Colon (tissue), 2 donors: ENCODE data around the gene MCM9.

Experiments used
- FAIRE-seq: peaks from 2 replicates; lab custom pipeline; 2012; peaks lifted over from hg19 to GRCh38; lab: Jason Lieb, UNC
- donor health status: control.
- donor health status: control.

MCM9 gene

DNA sequence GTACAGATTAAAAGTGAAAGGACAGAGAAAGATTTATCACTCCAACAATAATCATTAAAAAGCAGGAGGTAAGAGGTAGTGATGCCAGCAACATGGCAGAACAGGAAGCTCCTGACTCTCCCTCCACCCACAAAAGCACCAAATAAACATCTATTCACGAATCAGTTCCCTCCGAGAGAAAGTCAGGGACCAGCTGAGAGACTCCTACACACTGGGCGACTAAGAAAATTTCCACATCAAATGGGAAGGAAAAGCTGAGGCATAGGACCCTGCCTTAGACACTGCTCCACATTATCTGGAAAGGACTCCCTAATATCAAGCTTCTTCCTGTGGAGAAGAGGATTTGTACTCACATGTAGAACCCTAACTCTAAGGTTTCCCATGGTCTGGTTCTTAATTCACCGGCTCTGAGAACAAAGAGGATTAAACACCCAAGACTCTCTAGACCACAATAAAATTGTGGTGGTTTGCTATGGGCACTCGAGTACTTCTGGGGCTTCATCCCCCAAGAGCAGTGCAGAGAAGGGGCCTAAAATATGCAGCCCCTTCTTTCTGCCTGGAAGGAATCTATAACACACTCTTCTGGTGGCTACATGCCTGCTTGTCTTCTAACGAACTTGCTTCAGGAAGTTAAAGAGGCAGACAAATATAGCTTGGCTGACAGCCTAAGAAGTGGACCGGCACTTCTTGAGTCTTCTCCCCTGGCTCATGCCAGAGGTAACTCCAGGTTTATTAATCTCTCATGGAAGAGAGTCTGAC, 70.4 kb downstream of the MCM9 start:
- FAIRE-seq, result no peak

DNA sequence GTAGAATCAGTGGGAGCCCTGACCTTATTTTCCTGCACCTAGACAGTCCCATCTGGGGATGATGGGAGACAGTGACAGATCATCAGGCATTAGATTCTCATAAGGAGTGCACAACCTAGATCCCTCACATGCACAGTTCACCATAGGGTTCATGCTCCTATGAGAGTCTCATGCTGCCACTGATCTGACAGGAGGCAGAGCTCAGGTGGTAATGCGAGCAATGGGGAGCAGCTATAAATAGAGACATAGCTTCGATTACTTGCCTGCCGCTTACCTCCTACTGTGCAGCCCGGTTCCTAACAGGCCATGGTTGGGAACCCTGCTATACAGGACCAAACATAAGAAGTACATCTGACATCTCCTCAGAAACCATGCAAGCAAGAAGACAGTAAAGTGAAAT, 72.5 kb downstream of the MCM9 start:
- FAIRE-seq, result no peak

DNA sequence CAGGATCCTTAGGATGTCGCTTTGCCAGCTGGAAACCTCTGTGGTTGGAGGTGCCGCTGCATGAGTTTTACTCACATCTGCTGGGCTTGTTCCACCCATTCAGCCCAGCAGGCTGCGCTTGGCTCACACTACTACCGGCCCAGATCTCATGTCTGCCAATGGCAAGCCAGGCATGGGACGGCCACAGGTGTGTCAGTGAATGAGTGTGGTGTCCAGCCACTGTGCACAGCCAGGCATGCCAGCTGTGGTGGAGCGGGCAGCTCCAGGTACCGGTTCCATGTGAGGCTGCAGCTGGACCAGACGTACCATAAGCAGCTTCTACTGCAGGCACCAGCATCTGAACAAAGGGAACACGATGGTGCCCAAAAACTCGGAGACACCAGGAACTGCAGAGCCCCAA, 74.1 kb downstream of the MCM9 start:
- FAIRE-seq, result no peak

DNA sequence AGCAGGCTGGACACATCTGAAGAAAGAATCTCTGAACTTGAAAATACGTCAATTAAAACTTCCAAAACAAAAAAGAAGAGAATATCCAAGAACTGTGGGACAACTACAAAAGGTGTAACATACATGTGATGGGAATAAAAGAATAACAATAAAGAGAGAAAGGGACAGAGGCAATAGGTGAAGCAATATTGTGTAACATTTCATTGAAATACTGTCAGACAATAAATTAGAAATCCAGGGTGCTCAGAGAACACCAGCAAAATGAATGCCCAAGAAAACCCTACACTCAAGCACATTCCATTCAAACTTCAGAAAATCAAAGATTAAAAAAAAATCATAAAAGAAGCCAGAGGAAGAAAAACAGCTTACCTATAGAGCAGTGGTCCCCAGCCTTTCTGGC, 74.6 kb downstream of the MCM9 start:
- FAIRE-seq, result no peak

GRCh38 chr6:118859517-118860064, 75.4 kb downstream of the MCM9 start:
- no peak for FAIRE-seq

GRCh38 chr6:118856301-118856700, 78.7 kb downstream of the MCM9 start:
- no peak for FAIRE-seq

DNA sequence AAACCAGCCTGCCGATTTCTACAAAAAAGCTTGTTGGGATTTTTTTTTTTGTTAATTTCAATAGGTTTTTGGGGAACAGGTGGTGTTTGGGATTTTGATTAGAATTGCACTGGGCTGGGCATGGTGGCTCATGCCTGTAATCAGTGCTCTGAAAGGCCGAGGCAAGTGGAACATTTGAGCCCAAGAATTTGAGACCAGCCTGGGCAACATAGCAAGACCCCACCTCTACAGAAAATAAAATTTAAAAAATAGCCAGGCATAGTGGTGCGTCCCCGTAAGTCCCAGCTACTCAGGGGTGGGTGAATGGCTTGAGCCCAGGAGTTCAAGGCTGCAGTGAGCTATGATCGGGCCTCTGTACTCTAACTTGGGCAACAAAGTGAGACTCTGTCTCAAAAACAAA, 81.6 kb downstream of the MCM9 start:
- FAIRE-seq, result no peak

DNA sequence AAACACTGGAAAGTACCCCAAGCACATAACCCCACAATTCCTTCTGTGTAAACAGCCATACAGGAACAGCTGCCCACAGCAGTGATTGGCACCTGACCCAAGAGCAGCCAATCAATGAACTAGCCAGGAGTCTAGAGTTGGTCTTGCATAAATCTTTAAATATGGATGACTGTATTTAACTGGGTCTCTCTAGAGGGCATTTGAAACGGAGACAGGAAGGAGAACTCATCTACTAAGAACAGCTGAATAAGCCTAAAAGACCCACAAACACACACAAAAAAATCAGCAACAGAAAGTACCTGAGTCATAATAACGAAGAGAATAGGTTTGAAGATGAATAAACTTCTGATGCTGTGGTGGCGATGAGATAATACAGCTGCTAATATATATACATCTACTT, 90.0 kb downstream of the MCM9 start:
- FAIRE-seq, result no peak

- no peak for FAIRE-seq
Observed at GRCh38 chr6:118843685-118844390, 91.1 kb downstream of the MCM9 start.

DNA sequence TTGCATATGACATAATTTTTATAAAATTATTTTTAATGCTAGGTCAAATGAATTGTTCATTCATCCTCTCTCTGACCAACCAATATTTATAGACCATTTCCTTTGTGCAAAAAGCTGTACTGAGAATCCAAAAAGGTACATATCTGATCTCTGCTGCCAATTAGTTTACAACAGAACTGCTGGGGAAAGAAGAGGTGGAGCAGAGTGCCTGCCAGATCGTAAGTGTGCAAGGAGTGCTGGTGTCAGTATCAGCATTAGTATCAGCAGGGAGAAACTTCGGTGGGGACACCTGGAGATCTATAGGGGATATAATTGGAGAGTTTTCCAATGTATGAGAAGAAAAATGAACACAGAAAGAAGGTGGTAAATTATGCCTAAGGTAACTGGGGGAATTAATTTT, 104.3 kb downstream of the MCM9 start:
- no peak for FAIRE-seq

DNA sequence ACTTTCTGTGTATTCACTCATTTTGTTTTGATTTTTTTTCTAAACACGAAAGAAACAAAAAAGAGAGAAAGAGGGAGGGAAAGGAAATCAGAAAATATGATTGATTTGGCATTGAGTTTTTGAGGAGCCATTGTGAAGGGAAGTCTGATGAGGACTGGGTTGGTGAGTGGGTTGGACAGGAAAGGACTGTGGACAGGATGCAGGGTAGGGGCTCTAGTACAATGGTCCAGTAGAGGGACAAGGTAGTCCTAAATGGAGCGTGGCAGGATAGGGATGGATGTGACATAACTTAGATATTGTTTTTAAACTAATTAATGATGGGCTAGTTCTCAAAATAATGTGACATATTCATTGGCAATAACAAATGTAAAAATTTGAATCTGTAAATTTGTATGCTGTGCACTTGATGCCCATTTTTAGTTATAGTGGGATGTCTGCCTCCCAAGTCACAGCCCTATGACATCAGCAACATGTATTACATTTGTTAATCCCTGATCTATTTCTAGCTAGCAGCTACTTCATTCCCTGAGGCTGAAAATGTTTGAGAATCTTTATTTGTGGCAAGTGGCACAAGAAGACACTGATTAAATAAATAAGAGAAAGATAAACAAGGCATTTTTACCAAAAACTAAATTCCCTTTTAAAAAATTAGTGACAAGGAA, 105.0 kb downstream of the MCM9 start:
- FAIRE-seq, result no peak

DNA sequence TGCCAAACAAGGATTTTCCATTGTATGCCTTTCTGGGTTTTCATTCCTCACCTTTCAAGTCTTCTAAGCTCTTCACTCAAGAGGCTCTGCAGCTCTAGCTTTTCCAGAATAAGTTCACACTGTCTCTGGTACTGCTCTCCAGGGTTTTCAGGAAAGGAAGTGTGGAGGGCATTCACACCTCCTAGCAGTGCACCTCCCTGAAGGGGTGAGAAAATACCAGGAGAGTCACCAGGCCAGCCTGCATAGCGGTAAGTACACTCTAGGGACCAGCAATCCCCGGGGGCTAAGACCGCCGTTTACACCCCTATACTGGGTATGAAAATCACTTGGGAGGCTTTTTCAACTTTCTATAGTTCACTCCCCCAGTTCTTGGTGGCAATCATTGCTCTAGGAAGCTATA, 108.9 kb downstream of the MCM9 start:
- no peak for FAIRE-seq

- no peak for FAIRE-seq
Observed at GRCh38 chr6:118825661-118826060, 109.3 kb downstream of the MCM9 start.

DNA sequence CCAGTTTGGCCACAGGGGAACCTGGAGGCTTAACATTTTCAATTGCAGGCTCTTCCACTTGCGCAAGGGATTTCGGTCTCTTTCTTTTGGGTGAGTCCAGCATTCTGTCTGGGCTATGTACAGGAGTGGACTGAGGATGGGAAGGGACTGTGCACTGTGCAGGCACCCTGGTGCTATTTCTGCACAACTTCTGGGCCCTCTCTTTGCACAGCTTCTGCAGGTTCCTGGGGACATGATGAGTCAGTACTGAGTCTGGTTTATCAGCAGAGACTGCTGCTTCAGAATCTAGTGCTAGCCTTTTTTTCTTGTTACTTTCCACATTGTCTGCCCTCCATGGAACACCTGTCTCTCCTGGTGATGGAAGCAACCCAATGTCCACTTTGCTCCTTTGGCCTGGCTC, 119.5 kb downstream of the MCM9 start:
- FAIRE-seq, result no peak

DNA sequence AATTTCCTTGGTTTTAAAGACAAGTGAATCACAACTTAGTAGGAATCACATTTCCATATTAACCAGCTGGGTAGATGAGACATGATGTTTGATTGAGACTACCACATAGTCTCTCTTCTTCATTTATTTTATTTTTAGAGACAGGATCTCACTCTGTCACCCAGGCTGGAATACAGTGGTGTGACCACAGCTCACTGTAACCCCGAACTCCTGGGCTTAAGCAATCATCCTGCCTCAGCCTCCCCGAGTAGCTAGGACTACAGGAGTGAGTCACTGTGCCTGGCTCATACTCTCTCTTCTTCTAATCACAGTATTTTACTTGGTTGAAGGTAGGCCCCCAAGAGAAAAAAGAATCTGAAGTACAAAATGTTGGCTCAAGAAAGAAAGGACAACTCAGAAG, 121.2 kb downstream of the MCM9 start:
- no peak for FAIRE-seq

- FAIRE-seq, result no peak
Observed at GRCh38 chr6:118812970-118813369, 122.0 kb downstream of the MCM9 start.

- no peak for FAIRE-seq
Observed at GRCh38 chr6:118810420-118811027, 124.4 kb downstream of the MCM9 start.

DNA sequence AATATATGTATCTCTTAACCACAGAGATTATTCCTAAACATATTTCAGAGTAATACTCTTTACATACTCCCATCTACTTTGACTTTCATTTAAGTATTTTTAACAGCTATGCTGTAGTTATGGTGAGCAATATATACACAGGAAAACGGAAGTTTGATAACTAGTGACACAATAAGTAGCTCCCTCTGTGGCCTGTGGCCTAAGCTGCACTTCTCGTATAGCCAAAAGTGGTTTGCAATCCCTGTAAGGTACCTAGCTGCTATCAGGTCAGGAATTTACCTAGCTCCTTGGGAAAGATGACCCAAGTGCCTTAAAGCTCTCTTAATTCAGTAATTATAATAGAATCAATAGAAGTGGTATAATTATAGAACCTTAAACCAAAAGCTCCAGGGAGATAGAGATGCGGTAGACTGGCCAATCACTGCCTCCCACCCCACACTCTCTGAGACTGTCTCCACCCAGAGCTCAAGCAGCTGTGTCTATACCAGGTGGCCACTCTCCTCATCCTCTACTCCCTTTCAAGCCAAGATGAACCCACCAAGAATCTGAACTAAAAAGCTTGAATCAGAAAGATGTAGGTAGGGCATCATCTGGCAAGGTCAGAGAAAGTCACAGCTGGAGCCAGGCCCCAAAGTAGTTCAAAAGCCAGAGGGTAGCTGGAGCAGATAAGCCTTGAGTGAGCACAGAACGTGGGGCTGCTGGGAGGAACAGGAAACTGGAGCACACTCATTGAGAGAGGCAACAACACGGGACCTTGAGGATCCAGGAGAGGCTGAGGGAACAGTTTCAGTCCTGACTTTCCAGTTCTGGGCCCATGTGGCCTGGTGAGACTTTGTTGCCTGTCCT, 125.9 kb downstream of the MCM9 start:
- FAIRE-seq, result no peak

DNA sequence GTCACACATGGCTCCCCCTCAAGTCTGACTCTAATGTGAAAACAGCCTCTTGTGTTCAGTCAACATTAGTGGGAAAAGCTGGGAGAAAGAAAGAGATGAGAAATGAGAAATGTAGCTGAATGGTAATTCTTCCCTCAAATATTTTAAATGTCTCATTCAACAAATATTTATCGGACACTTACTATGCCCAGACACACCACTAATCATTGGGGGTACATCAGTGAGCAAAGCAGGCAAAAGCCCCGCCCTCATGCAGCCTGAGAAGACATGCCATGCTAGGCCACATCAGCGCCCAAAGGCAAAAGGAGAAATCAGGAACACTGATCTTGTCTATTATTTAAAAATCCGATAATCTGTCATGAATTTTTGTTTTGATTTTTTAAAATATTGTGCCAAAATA, 130.9 kb downstream of the MCM9 start:
- no peak for FAIRE-seq

- FAIRE-seq, result no peak
Observed at GRCh38 chr6:118801257-118801656, 133.7 kb downstream of the MCM9 start.

DNA sequence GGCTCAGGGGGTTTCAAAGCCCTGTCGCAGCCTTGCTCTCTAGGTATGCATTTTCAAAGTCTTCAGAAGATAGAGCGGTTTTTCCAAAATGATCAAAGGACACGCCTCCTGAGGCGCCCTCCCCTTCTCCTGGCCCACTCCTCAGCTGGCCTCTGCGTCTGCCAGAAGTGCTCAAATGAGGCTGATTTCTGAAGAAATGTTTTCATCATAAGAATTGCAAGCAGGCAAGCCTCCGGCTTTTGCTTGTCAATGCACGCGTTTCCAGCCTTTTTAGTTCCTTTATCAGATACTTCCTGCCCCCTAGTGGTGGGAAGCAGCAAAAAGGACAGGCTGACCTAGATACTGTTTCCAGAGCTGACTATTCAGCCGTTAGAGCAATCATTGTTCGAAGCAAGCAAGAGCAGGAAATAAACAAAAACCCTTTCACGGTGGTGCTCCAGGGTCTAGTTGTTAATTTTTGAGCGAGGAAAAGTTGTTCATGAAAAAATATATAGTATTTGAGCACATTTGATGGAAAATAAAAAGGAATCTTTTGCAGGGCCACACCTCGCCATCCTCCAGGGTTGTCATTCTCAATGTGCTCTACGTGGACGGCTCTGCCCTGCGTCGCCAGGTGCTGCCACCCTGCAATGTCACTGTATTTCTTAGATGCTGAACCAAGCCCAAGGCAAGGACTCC, 134.4 kb downstream of the MCM9 start:
- no peak for FAIRE-seq
